Mucosa of descending colon (tissue), 3 donors: ENCODE results near the gene POLA1. TPM values are rescaled to one million over a fixed set of nuclear protein-coding genes. Genes with fewer than 3 reads are reported as not detected.

Experiments used
- ATAC-seq: fragments of 200-7000 bp; cut with Tn5 transposase; one replicate; pipeline ENCODE4 v1.9.1; 2020; ENCODE audit warnings: mild to moderate bottlenecking, moderate library complexity
- DNase-seq, 3 donors: peaks; one replicate each; pipeline ENCODE4 v3.0.0-alpha.2; 2020
- H3K36me3 ChIP-seq: fragments of 200-600 bp; one replicate; pipeline ENCODE4 v1.8.0; 2021; ENCODE audit warnings: low read depth, mild to moderate bottlenecking
- H3K4me1 ChIP-seq: fragments of 200-600 bp; one replicate; pipeline ENCODE4 v1.8.0; 2021; ENCODE audit warnings: low read depth, mild to moderate bottlenecking
- H3K4me3 ChIP-seq: fragments of 200-600 bp; one replicate; pipeline ENCODE4 v1.8.0; 2021; ENCODE audit warnings: mild to moderate bottlenecking
- H3K9me3 ChIP-seq: fragments of 200-600 bp; one replicate; pipeline ENCODE4 v1.8.0; 2021; ENCODE audit warnings: mild to moderate bottlenecking
- intact Hi-C, 2 donors: fragments of 100-400 bp; cut with DNase I in 1 of 2; cut with micrococcal nuclease in 1 of 2; formaldehyde crosslinking; loops; one replicate each; pipeline versions ENCODE4 v1.11.0 to v1.11.1; 2022; cut with DNase I, micrococcal nuclease
- total RNA-seq, 3 donors: library from RNA; stranded (reverse); fragmentation: NEBNext Ultra II Directional in 2 of 3; extraction: Animal tissue kit (Norgen Biotek cat#: 25700) in 2 of 3; gene quantifications; one replicate each; pipeline versions ENCODE4 v1.2.1 to v1.2.4, GENCODE V29; 2021 to 2023
- TF ChIP-seq, protein P1 (sequence below): fragments of 200-600 bp; IDR thresholded peaks from one replicate; pipeline ENCODE4 v1.8.0; 2022; ENCODE audit warnings: antibody characterized with exemption, mild to moderate bottlenecking
- donor health status: DM: no; HTN: no; CAD: no; lungs with moderate emphysema.
- donor health status: DM: no; HTN: no; CAD: no.
- donor health status: DM: no; HTN: yes; CAD: no.

Gene POLA1
- total RNA-seq, 3 donors from 2014 or later = 11.5 to 14.4 (median 12.5) TPM

GRCh38 chrX:24777660-24778059 lies 83.9 kb downstream of the POLA1 start:
- no peaks in the 10 kb centered on the region for H3K4me1 ChIP-seq
- no peak for DNase-seq

GRCh38 chrX:24782011-24782410 lies 88.3 kb downstream of the POLA1 start:
- DNase-seq (no peak), ATAC-seq (no peak)
- no peak overlapping the region for H3K4me3 ChIP-seq
- H3K4me1 ChIP-seq = no peaks in the 10 kb centered on the region
- H3K9me3 ChIP-seq = no peaks in the 10 kb centered on the region
- TF ChIP-seq, protein P1, sequence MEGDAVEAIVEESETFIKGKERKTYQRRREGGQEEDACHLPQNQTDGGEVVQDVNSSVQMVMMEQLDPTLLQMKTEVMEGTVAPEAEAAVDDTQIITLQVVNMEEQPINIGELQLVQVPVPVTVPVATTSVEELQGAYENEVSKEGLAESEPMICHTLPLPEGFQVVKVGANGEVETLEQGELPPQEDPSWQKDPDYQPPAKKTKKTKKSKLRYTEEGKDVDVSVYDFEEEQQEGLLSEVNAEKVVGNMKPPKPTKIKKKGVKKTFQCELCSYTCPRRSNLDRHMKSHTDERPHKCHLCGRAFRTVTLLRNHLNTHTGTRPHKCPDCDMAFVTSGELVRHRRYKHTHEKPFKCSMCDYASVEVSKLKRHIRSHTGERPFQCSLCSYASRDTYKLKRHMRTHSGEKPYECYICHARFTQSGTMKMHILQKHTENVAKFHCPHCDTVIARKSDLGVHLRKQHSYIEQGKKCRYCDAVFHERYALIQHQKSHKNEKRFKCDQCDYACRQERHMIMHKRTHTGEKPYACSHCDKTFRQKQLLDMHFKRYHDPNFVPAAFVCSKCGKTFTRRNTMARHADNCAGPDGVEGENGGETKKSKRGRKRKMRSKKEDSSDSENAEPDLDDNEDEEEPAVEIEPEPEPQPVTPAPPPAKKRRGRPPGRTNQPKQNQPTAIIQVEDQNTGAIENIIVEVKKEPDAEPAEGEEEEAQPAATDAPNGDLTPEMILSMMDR = no peak
- H3K36me3 ChIP-seq = no peaks in the 10 kb centered on the region
- intact Hi-C loops = no loop called here

More at GRCh38 chrX:24777660-24778059, 83.9 kb downstream of the POLA1 start:
- Histone ChIP-seq H3K9me3 (no peaks in the 10 kb centered on the region), H3K4me3 (no peak overlapping the region), H3K36me3 (no peaks in the 10 kb centered on the region)
- intact Hi-C loops = no loop called here
- TF ChIP-seq, protein P1 = no peak
- ATAC-seq = peak; percentile 23

GRCh38 chrX:24789047-24789446 lies 95.3 kb downstream of the POLA1 start:
- H3K36me3 ChIP-seq = no peaks in the 10 kb centered on the region
- H3K4me1 ChIP-seq = no peaks in the 10 kb centered on the region
- DNase-seq (no peak), ATAC-seq (no peak)
- H3K9me3 ChIP-seq = no peaks in the 10 kb centered on the region
- H3K4me3 ChIP-seq = no peak overlapping the region
- TF ChIP-seq, protein P1 = no peak
- intact Hi-C loops = no loop called here

- Histone ChIP-seq H3K36me3 (no peaks in the 10 kb centered on the region), H3K9me3 (no peaks in the 10 kb centered on the region), H3K4me1 (no peaks in the 10 kb centered on the region), H3K4me3 (no peak overlapping the region)
- ATAC-seq = no peak
- TF ChIP-seq, protein P1 = no peak
- intact Hi-C loops = no loop called here
- no peak for DNase-seq
Measured at GRCh38 chrX:24790166-24790565, 96.4 kb downstream of the POLA1 start.

GRCh38 chrX:24796204-24796603 lies 102.5 kb downstream of the POLA1 start:
- DNase-seq (no peak), ATAC-seq (no peak)
- TF ChIP-seq, protein P1 = no peak
- intact Hi-C loops = no loop called here
- no peaks in the 10 kb centered on the region for H3K36me3 ChIP-seq
- H3K4me1 ChIP-seq = no peaks in the 10 kb centered on the region
- H3K9me3 ChIP-seq = no peaks in the 10 kb centered on the region
- H3K4me3 ChIP-seq = no peak overlapping the region

GRCh38 chrX:24799078-24799477 lies 105.4 kb downstream of the POLA1 start:
- no peak for DNase-seq
- Histone ChIP-seq H3K4me1 (no peaks in the 10 kb centered on the region), H3K36me3 (no peaks in the 10 kb centered on the region), H3K9me3 (no peaks in the 10 kb centered on the region), H3K4me3 (no peak overlapping the region)
- TF ChIP-seq, protein P1 = no peak
- intact Hi-C loops = no loop called here
- no peak for ATAC-seq
